ENCODE data around the gene RPAP3.
"Not testable (repeated sequence)": the region's sequence is repeated elsewhere in the genome, so short reads cannot be mapped to it uniquely, and the experiment has no call there.

Gene RPAP3

GRCh38 chr12:47705229-47705565 lies 633 bp downstream of the RPAP3 start:
- H3K27me3 Mint-ChIP-seq = no peaks in the 10 kb centered on the region
- peaks cover 40 to 70% of the 10 kb centered on the region in 2 donors for H3K4me1 Mint-ChIP-seq
- peaks cover 0 to 2% of the 10 kb centered on the region in 2 donors for H3K9me3 Mint-ChIP-seq
- DNase-seq = no peak
- peak overlapping the region; percentile 100 for H3K27ac Mint-ChIP-seq
- peak overlapping the region; percentile 97 to 100 for H3K4me3 Mint-ChIP-seq
- peaks cover 22 to 33% of the 10 kb centered on the region in 2 donors for H3K36me3 Mint-ChIP-seq
- ATAC-seq (replicated peaks) = no peak

- Mint-ChIP-seq H3K4me3 (peak overlapping the region; percentile 97 to 100), H3K9me3 (peaks cover 0 to 2% of the 10 kb centered on the region in 2 donors), H3K4me1 (peaks cover 39 to 70% of the 10 kb centered on the region in 2 donors), H3K36me3 (peaks cover 23 to 37% of the 10 kb centered on the region in 2 donors), H3K27me3 (no peaks in the 10 kb centered on the region), H3K27ac (peak overlapping the region; percentile 100)
- DNase-seq (no peak), ATAC-seq (replicated peaks) (no peak)
Observed at GRCh38 chr12:47704719-47705118, 1.1 kb downstream of the RPAP3 start.

- H3K9me3 Mint-ChIP-seq = peaks cover 0 to 2% of the 10 kb centered on the region in 2 donors
- ATAC-seq (replicated peaks) = no peak
- H3K36me3 Mint-ChIP-seq = peaks cover 26 to 39% of the 10 kb centered on the region in 2 donors
- DNase-seq = no peak
- no peaks in the 10 kb centered on the region for H3K27me3 Mint-ChIP-seq
- no peak overlapping the region for H3K27ac Mint-ChIP-seq
- H3K4me1 Mint-ChIP-seq = peaks cover 27 to 70% of the 10 kb centered on the region in 2 donors
- no peak overlapping the region for H3K4me3 Mint-ChIP-seq
Observed at GRCh38 chr12:47700263-47700662, 5.6 kb downstream of the RPAP3 start.

- DNase-seq = no peak
- no peak overlapping the region for H3K4me3 Mint-ChIP-seq
- no peaks in the 10 kb centered on the region for H3K9me3 Mint-ChIP-seq
- peaks cover 28 to 46% of the 10 kb centered on the region in 2 donors for H3K36me3 Mint-ChIP-seq
- no peak for ATAC-seq (replicated peaks)
- H3K4me1 Mint-ChIP-seq = peaks cover 20 to 64% of the 10 kb centered on the region in 2 donors
- peak overlapping the region; percentile 73 for H3K27ac Mint-ChIP-seq
- no peaks in the 10 kb centered on the region for H3K27me3 Mint-ChIP-seq
Observed at GRCh38 chr12:47698631-47699030, 7.2 kb downstream of the RPAP3 start.

- Mint-ChIP-seq H3K4me1 (peaks cover 15 to 64% of the 10 kb centered on the region in 2 donors), H3K27ac (no peak overlapping the region), H3K27me3 (no peaks in the 10 kb centered on the region), H3K9me3 (no peaks in the 10 kb centered on the region), H3K36me3 (peaks cover 30 to 47% of the 10 kb centered on the region in 2 donors), H3K4me3 (peak overlapping the region in 1 of 2 donors; percentile 48)
- ATAC-seq (replicated peaks) (peak; percentile 85 to 92), DNase-seq (no peak)
Observed at GRCh38 chr12:47698055-47698454, 7.8 kb downstream of the RPAP3 start.

- Mint-ChIP-seq H3K4me1 (peaks cover 3 to 20% of the 10 kb centered on the region in 2 donors), H3K27ac (no peak overlapping the region), H3K36me3 (peaks cover 28 to 32% of the 10 kb centered on the region in 2 donors), H3K4me3 (no peak overlapping the region), H3K27me3 (no peaks in the 10 kb centered on the region), H3K9me3 (no peaks in the 10 kb centered on the region)
- DNase-seq (no peak), ATAC-seq (replicated peaks) (no peak)
Observed at GRCh38 chr12:47689215-47689614, 16.6 kb downstream of the RPAP3 start.

- no peak for DNase-seq
- Mint-ChIP-seq H3K4me1 (peaks cover 5 to 13% of the 10 kb centered on the region in 2 donors), H3K9me3 (no peaks in the 10 kb centered on the region), H3K27ac (no peak overlapping the region), H3K36me3 (peaks cover 29 to 32% of the 10 kb centered on the region in 2 donors), H3K27me3 (no peaks in the 10 kb centered on the region), H3K4me3 (no peak overlapping the region)
- no peak for ATAC-seq (replicated peaks)
Observed at GRCh38 chr12:47687636-47688035, 18.2 kb downstream of the RPAP3 start.

GRCh38 chr12:47686645-47687240 lies 19.1 kb downstream of the RPAP3 start:
- peak in 1 of 2 donors; percentile 49 for ATAC-seq (replicated peaks)
- no peak for DNase-seq
- H3K36me3 Mint-ChIP-seq = peaks cover 23 to 24% of the 10 kb centered on the region in 2 donors
- peaks cover 3 to 6% of the 10 kb centered on the region in 2 donors for H3K4me1 Mint-ChIP-seq
- H3K9me3 Mint-ChIP-seq = no peaks in the 10 kb centered on the region
- no peaks in the 10 kb centered on the region for H3K27me3 Mint-ChIP-seq
- no peak overlapping the region for H3K4me3 Mint-ChIP-seq
- H3K27ac Mint-ChIP-seq = no peak overlapping the region

GRCh38 chr12:47679785-47680184 lies 26.0 kb downstream of the RPAP3 start:
- no peak overlapping the region for H3K27ac Mint-ChIP-seq
- H3K27me3 Mint-ChIP-seq = no peaks in the 10 kb centered on the region
- no peak for DNase-seq
- peaks cover 62 to 71% of the 10 kb centered on the region in 2 donors for H3K36me3 Mint-ChIP-seq
- H3K9me3 Mint-ChIP-seq = no peaks in the 10 kb centered on the region
- no peak overlapping the region for H3K4me3 Mint-ChIP-seq
- H3K4me1 Mint-ChIP-seq = peaks cover 13 to 36% of the 10 kb centered on the region in 2 donors
- ATAC-seq (replicated peaks) = no peak

- ATAC-seq (replicated peaks) (no peak), DNase-seq (no peak)
- Mint-ChIP-seq H3K4me3 (no peak overlapping the region), H3K9me3 (no peaks in the 10 kb centered on the region), H3K4me1 (peaks cover 7 to 31% of the 10 kb centered on the region in 2 donors), H3K36me3 (peaks cover 46 to 53% of the 10 kb centered on the region in 2 donors), H3K27me3 (no peaks in the 10 kb centered on the region), H3K27ac (peak overlapping the region; percentile 60)
Observed at GRCh38 chr12:47672068-47672467, 33.8 kb downstream of the RPAP3 start.

- not testable (repeated sequence) for DNase-seq; H3K9me3 Mint-ChIP-seq; H3K4me3 Mint-ChIP-seq; H3K27ac Mint-ChIP-seq; H3K27me3 Mint-ChIP-seq; ATAC-seq (replicated peaks)
- H3K36me3 Mint-ChIP-seq = peaks cover 28 to 38% of the 10 kb centered on the region in 2 donors
- peaks cover 5 to 12% of the 10 kb centered on the region in 2 donors for H3K4me1 Mint-ChIP-seq
Observed at GRCh38 chr12:47667935-47668334, 37.9 kb downstream of the RPAP3 start.

GRCh38 chr12:47652521-47653234 lies 53.2 kb downstream of the RPAP3 start:
- no peak for DNase-seq
- Mint-ChIP-seq H3K4me1 (peaks cover 6 to 32% of the 10 kb centered on the region in 2 donors), H3K4me3 (no peak overlapping the region), H3K27ac (no peak overlapping the region), H3K27me3 (no peaks in the 10 kb centered on the region), H3K9me3 (no peaks in the 10 kb centered on the region), H3K36me3 (peaks cover 12 to 13% of the 10 kb centered on the region in 2 donors)
- no peak for ATAC-seq (replicated peaks)

GRCh38 chr12:47651368-47652254 lies 54.2 kb downstream of the RPAP3 start:
- Mint-ChIP-seq H3K36me3 (peaks cover 16 to 21% of the 10 kb centered on the region in 2 donors), H3K27ac (no peak overlapping the region), H3K4me3 (peak overlapping the region in 1 of 2 donors; percentile 35), H3K27me3 (no peaks in the 10 kb centered on the region), H3K4me1 (peaks cover 6 to 32% of the 10 kb centered on the region in 2 donors), H3K9me3 (no peaks in the 10 kb centered on the region)
- DNase-seq (peak; percentile 28), ATAC-seq (replicated peaks) (peak; percentile 79 to 84)

- DNase-seq = no peak
- Mint-ChIP-seq H3K36me3 (peaks cover 22 to 30% of the 10 kb centered on the region in 2 donors), H3K27ac (no peak overlapping the region), H3K4me3 (no peak overlapping the region), H3K4me1 (peaks cover 6 to 32% of the 10 kb centered on the region in 2 donors), H3K27me3 (no peaks in the 10 kb centered on the region), H3K9me3 (no peaks in the 10 kb centered on the region)
- peak; percentile 49 to 60 for ATAC-seq (replicated peaks)
Observed at GRCh38 chr12:47650469-47650868, 55.4 kb downstream of the RPAP3 start.

Data from stimulated activated naive B cell treated with anti-CD40 and anti-IgM and Interleukin-4, amounts not matched to agents 10 μg/mL and 1 μg/mL and 100 μg/mL, for 72 hours (primary cell).